ENCODE data around the gene PHC3.

PHC3 gene

GRCh38 chr3:170180908-170181885, at the start of gene PHC3:
TSS of gene PHC3 (minus strand) at chr3:170181733. CDS start at chr3:170181715, 18 bp downstream.
- peak; percentile 11 for TF ChIP-seq CTCF (IDR thresholded peaks at IDR 0.05; ENCODE audit: control extremely low read depth, extremely low read depth, low read depth, missing control alignments)
- DNase-seq (ENCODE audit: extremely low spot score) = peak; percentile 97
- ChIA-PET POLR2A (interaction anchor here (0.5 kb wide), 1 partner anchor 176 kb away, joined by 3 read pairs; no protein-coding TSS in a partner anchor), CTCF (interaction anchor here (0.8 to 1.2 kb wide), 4 partner anchors 10 to 104 kb away, joined by 3 to 4 read pairs (median 3); no protein-coding TSS in a partner anchor)

GRCh38 chr3:170228093-170228766, 46.7 kb upstream of the PHC3 start:
- ChIA-PET POLR2A (no interaction called here), CTCF (interaction anchor here (1.6 kb wide), 1 partner anchor 25 kb away, joined by 5 read pairs; no protein-coding TSS in a partner anchor)
- TF ChIP-seq CTCF (IDR thresholded peaks at IDR 0.05; ENCODE audit: control extremely low read depth, extremely low read depth, low read depth, missing control alignments) = no peak
- no peak for DNase-seq (ENCODE audit: extremely low spot score)

GRCh38 chr3:170226426-170226960, 45.0 kb upstream of the PHC3 start:
- no peak for TF ChIP-seq CTCF (IDR thresholded peaks at IDR 0.05; ENCODE audit: control extremely low read depth, extremely low read depth, low read depth, missing control alignments)
- CTCF ChIA-PET = no interaction called here
- DNase-seq (ENCODE audit: extremely low spot score) = no peak
- POLR2A ChIA-PET = no interaction called here

- CTCF ChIA-PET = interaction anchor here (0.8 to 1.6 kb wide), 3 partner anchors 9 to 13 kb away, joined by 3 to 8 read pairs (median 3); no protein-coding TSS in a partner anchor
- TF ChIP-seq CTCF (IDR thresholded peaks at IDR 0.05; ENCODE audit: control extremely low read depth, extremely low read depth, low read depth, missing control alignments) = no peak
- POLR2A ChIA-PET = no interaction called here
- no peak for DNase-seq (ENCODE audit: extremely low spot score)
Observed at GRCh38 chr3:170225166-170225565, 43.6 kb upstream of the PHC3 start.

- DNase-seq (ENCODE audit: extremely low spot score) = peak; percentile 57
- CTCF ChIA-PET = interaction anchor here (0.8 to 1.4 kb wide), 6 partner anchors 11 to 191 kb away, joined by 3 read pairs; no protein-coding TSS in a partner anchor
- no peak for TF ChIP-seq CTCF (IDR thresholded peaks at IDR 0.05; ENCODE audit: control extremely low read depth, extremely low read depth, low read depth, missing control alignments)
- POLR2A ChIA-PET = interaction anchor here (0.5 kb wide), 1 partner anchor 20 kb away, joined by 5 read pairs; no protein-coding TSS in a partner anchor
Observed at GRCh38 chr3:170222647-170223541, 41.4 kb upstream of the PHC3 start.

All from GM10248 (cell line).